Measurements from ENCODE around the gene GADL1. TPM values are rescaled to one million over a fixed set of nuclear protein-coding genes. Genes with fewer than 3 reads are reported as not detected.

GADL1 gene
- total RNA-seq, 1 experiment from 2014 or later, result 0.09 TPM

GRCh38 chr3:30737743-30738499 lies 156.5 kb downstream of the GADL1 start:
- no peak overlapping the region for H3K27ac Mint-ChIP-seq
- TF ChIP-seq CTCF (conservative IDR thresholded peaks at IDR 0.05), result no peak
- H3K9ac ChIP-seq (ENCODE audit: extremely low read depth, insufficient read length, low read length), result no peak overlapping the region
- H3K14ac ChIP-seq (ENCODE audit: insufficient read depth, low read length), result no peak overlapping the region
- H3K18ac ChIP-seq (ENCODE audit: insufficient read length, low read depth, low read length), result no peak overlapping the region
- no peak overlapping the region for H3K4ac ChIP-seq (ENCODE audit: low read depth, low read length)
- H4K8ac ChIP-seq (replicated peaks; ENCODE audit: insufficient read length, low read depth, low read length), result no peak overlapping the region
- H3K23ac ChIP-seq (ENCODE audit: insufficient read length, low read depth, low read length), result no peak overlapping the region
- H3K4me1 ChIP-seq (ENCODE audit: insufficient read depth, low read length), result no peaks in the 10 kb centered on the region
- no peak overlapping the region for H2BK12ac ChIP-seq (ENCODE audit: insufficient read length, low read depth, low read length)
- H3K9me3 Mint-ChIP-seq, result no peaks in the 10 kb centered on the region
- no peak overlapping the region for H3K27ac ChIP-seq (ENCODE audit: insufficient read length, low read depth, low read length)
- no peak overlapping the region for H2AFZ ChIP-seq (ENCODE audit: low read length)
- peaks cover 0 to 5% (median 0%) of the 10 kb centered on the region in 3 experiments; a peak in 1 of 7 replicates for H3K36me3 Mint-ChIP-seq (ENCODE audit: insufficient read depth in 1 of 3, low read depth in 3 of 3)
- H3K79me1 ChIP-seq (ENCODE audit: insufficient read depth, low read depth, low read length, poor library complexity, severe bottlenecking), result no peaks in the 10 kb centered on the region
- no peak overlapping the region for H2BK120ac ChIP-seq (ENCODE audit: low read depth, low read length, poor library complexity, severe bottlenecking)
- no peaks in the 10 kb centered on the region for H4K20me1 ChIP-seq (ENCODE audit: control insufficient read depth, insufficient read depth, insufficient read length)
- no CpG with 5 or more reads among the region's 3 CpGs for WGBS (ENCODE audit: extremely low coverage, insufficient read length, low lambda C conversion rate)
- no peak overlapping the region for H3K4me2 ChIP-seq (ENCODE audit: insufficient read depth, insufficient read length, low read length)
- peaks cover 9 to 13% of the 10 kb centered on the region in 2 experiments for H3K4me1 Mint-ChIP-seq
- no peak for DNase-seq
- H2BK20ac ChIP-seq (ENCODE audit: low read depth, low read length, poor library complexity, severe bottlenecking), result no peak overlapping the region
- H2BK15ac ChIP-seq (ENCODE audit: low read depth, low read length), result no peak overlapping the region
- no peak overlapping the region for H4K5ac ChIP-seq (ENCODE audit: insufficient read length, low read depth, low read length)
- H3K56ac ChIP-seq (ENCODE audit: insufficient read length, low read depth, low read length), result no peak overlapping the region
- no peaks in the 10 kb centered on the region for H3K27me3 Mint-ChIP-seq (ENCODE audit: low read depth)
- no peaks in the 10 kb centered on the region for H3K27me3 ChIP-seq (ENCODE audit: insufficient read depth, low read length)
- H3T11ph ChIP-seq (ENCODE audit: low read length), result no peak overlapping the region
- no peaks in the 10 kb centered on the region for H3K9me3 ChIP-seq (ENCODE audit: control insufficient read depth, low read depth, low read length)
- no peak overlapping the region for H4K91ac ChIP-seq (ENCODE audit: insufficient read length, low read depth, low read length)
- no peaks in the 10 kb centered on the region for H3K23me2 ChIP-seq (ENCODE audit: insufficient read length, low read depth, low read length, poor library complexity, severe bottlenecking)
- no peaks in the 10 kb centered on the region for H3K79me2 ChIP-seq (ENCODE audit: insufficient read depth, low read length)
- H2AK5ac ChIP-seq (ENCODE audit: insufficient read length, low read length), result no peak overlapping the region
- no peak overlapping the region for H2BK5ac ChIP-seq (ENCODE audit: insufficient read length, low read length)
- no peak overlapping the region for H3K4me3 Mint-ChIP-seq

All from H9 (cell line).